Heart left ventricle (tissue), 13 donors: Measurements from ENCODE around the gene TMEM109.

Source experiments
- POLR2A ChIP-seq, 2 donors: fragments of 450-650 bp; IDR thresholded peaks; one replicate each; pipeline ENCODE4 v1.6.1; 2017; ENCODE audit warnings: antibody characterized with exemption in 2 of 2, mild to moderate bottlenecking in 2 of 2, moderate library complexity in 2 of 2
- TF ChIP-seq, protein P1 (sequence below), 12 donors: fragments of 200-600 bp; sonication (generic) in 4 of 12; IDR thresholded peaks; one replicate each; pipeline versions ENCODE4 v1.5.0 to v1.8.0; 2018 to 2022; ENCODE audit warnings: antibody characterized with exemption in 12 of 12, mild to moderate bottlenecking in 5 of 12
- donor health status: ischemic (EF 13 %, LVEDD 7.1; RV severe dilation, severe dysfunction).
- donor health status: DM: no; HTN: yes; CAD: no.
- donor health status: DM: no; HTN: no; CAD: no.
- donor health status: ischemic (EF 25% LVEDD 6.9; RV normal size, moderate dysfunction).
- donor health status: ischemic (EF 25% LVEDD 5.7; RV mildly dilated, moderate dysfunction).
- donor health status: ischemic (EF 35%, LVEDD 5.7; RV mildly dilated, moderate dysfunction).
- donor health status: nonischemic (EF 11% LVEDD 7.7; RV severe dilation, severe dysfunction).
- donor health status: DM: yes; HTN: yes; CAD: no.
- donor health status: PGD.
- donor health status: ischemic (EF 29% LVEDD 5.4; RV normal size, mild dysfunction).
- donor health status: nonischemic (EF 23%, LVEDD 6.1; RV moderate dilation, normal function).

DNA sequence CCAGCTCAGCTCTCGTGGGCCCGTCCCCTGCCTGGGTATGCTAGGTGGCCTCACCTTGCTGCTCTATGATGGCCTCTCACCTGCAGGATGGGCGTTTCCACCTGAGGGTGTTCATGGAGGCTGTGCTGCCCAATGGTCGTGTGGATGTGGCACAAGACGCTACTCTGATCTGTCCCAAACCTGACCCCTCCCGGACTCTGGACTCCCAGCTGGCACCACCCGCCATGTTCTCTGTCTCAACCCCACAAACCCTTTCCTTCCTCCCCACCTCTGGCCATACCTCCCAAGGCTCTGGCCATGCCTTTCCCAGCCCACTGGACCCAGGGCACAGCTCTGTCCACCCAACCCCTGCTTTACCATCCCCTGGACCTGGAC lies 44.5 kb upstream of the TMEM109 start:
- TF ChIP-seq, protein P1, sequence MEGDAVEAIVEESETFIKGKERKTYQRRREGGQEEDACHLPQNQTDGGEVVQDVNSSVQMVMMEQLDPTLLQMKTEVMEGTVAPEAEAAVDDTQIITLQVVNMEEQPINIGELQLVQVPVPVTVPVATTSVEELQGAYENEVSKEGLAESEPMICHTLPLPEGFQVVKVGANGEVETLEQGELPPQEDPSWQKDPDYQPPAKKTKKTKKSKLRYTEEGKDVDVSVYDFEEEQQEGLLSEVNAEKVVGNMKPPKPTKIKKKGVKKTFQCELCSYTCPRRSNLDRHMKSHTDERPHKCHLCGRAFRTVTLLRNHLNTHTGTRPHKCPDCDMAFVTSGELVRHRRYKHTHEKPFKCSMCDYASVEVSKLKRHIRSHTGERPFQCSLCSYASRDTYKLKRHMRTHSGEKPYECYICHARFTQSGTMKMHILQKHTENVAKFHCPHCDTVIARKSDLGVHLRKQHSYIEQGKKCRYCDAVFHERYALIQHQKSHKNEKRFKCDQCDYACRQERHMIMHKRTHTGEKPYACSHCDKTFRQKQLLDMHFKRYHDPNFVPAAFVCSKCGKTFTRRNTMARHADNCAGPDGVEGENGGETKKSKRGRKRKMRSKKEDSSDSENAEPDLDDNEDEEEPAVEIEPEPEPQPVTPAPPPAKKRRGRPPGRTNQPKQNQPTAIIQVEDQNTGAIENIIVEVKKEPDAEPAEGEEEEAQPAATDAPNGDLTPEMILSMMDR (IDR thresholded peaks at IDR 0.05) = no peak
- TF ChIP-seq POLR2A (IDR thresholded peaks at IDR 0.05) = no peak
